Mammary epithelial cell (primary cell): ENCODE results near the gene CACNA1E.

Experiments used
- CTCF ChIP-seq, 2 donors: IDR thresholded peaks in 1 of 2; conservative IDR thresholded peaks in 1 of 2; 2 replicates each; pipeline ENCODE4 v1.5.1; 2011 to 2012; ENCODE audit warnings: inconsistent platforms in 2 of 2, low read length in 2 of 2, mild to moderate bottlenecking in 2 of 2, control low read depth in 1 of 2, low read depth in 1 of 2; ENCODE audit not compliant: insufficient read depth in 1 of 2; ENCODE audit errors: extremely low read depth in 1 of 2
- EZH2 ChIP-seq: IDR thresholded peaks from 2 replicates; pipeline ENCODE4 v1.6.1; 2012; ENCODE audit warnings: low read length, inconsistent platforms, borderline replicate concordance

- TF ChIP-seq CTCF (conservative IDR thresholded peaks at IDR 0.05 in 1 of 2, IDR thresholded peaks at IDR 0.05 in 1 of 2; ENCODE audit: extremely low read depth in 1 of 2, insufficient read depth in 1 of 2, low read depth in 1 of 2, low read length in 2 of 2) (no peak), EZH2 (no peak)
Measured at GRCh38 chr1:181577475-181577874, 94.2 kb downstream of the CACNA1E start.
